HFFc6 (cell line): ENCODE data around the gene EBF3. TPM values are rescaled to one million over a fixed set of nuclear protein-coding genes. Genes with fewer than 3 reads are reported as not detected.

ENCODE experiments used
- DNase-seq: peaks from one replicate; pipeline ENCODE4 v3.0.0-alpha.2; 2018
- H3K27ac Mint-ChIP-seq: 2 replicates; pipeline ENCODE4 v1.8.0; 2020; ENCODE audit warnings: mild to moderate bottlenecking, mixed read lengths
- H3K27me3 Mint-ChIP-seq: 2 replicates; pipeline ENCODE4 v1.8.0; 2021; ENCODE audit warnings: mild to moderate bottlenecking, moderate library complexity, mixed read lengths; ENCODE audit not compliant: insufficient read depth
- H3K36me3 Mint-ChIP-seq: 2 replicates; pipeline ENCODE4 v1.8.0; 2021; ENCODE audit warnings: low read depth, mixed read lengths
- H3K4me1 Mint-ChIP-seq: 2 replicates; pipeline ENCODE4 v1.8.0; 2020; ENCODE audit warnings: low read depth, mixed read lengths
- H3K4me3 Mint-ChIP-seq: 2 replicates; pipeline ENCODE4 v1.8.0; 2020; ENCODE audit warnings: mild to moderate bottlenecking, moderate library complexity, mixed read lengths
- H3K9me3 Mint-ChIP-seq: 2 replicates; pipeline ENCODE4 v1.8.0; 2020; ENCODE audit warnings: mild to moderate bottlenecking, mixed read lengths
- CTCF ChIP-seq: fragments of 200-600 bp; sonication (generic); IDR thresholded peaks from 2 replicates; pipeline ENCODE4 v1.5.0; 2021; ENCODE audit warnings: antibody characterized with exemption, mild to moderate bottlenecking
- total RNA-seq, 6 experiments: library from RNA; stranded (reverse); fragmentation: NEBNext Ultra II Directional; extraction: Animal tissue kit (Norgen Biotek cat#: 25700); gene quantifications; 2 replicates in 1 of 6; 3 replicates in 5 of 6; pipeline ENCODE4 v1.2.3, GENCODE V29; 2021

EBF3 gene
- total RNA-seq, 6 experiments from 2014 or later = 0.14 to 0.39 (median 0.21) TPM; not detected in 2

GRCh38 chr10:129926066-129927055, 37.7 kb downstream of the EBF3 start:
- H3K4me1 Mint-ChIP-seq = no peaks in the 10 kb centered on the region
- no peak for TF ChIP-seq CTCF
- no peak overlapping the region for H3K27ac Mint-ChIP-seq
- H3K27me3 Mint-ChIP-seq = peaks cover 2% of the 10 kb centered on the region
- H3K9me3 Mint-ChIP-seq = peaks cover 7% of the 10 kb centered on the region; the same call in 1 of the 2 replicates
- no peak for DNase-seq
- H3K36me3 Mint-ChIP-seq = no peaks in the 10 kb centered on the region
- no peak overlapping the region for H3K4me3 Mint-ChIP-seq

GRCh38 chr10:129924375-129925085, 39.5 kb downstream of the EBF3 start:
- H3K4me1 Mint-ChIP-seq = no peaks in the 10 kb centered on the region
- H3K27me3 Mint-ChIP-seq = peaks cover 2% of the 10 kb centered on the region
- no peak for DNase-seq
- H3K9me3 Mint-ChIP-seq = peaks cover 15% of the 10 kb centered on the region
- no peaks in the 10 kb centered on the region for H3K36me3 Mint-ChIP-seq
- no peak for TF ChIP-seq CTCF
- no peak overlapping the region for H3K27ac Mint-ChIP-seq
- no peak overlapping the region for H3K4me3 Mint-ChIP-seq

- peaks cover 2% of the 10 kb centered on the region for H3K27me3 Mint-ChIP-seq
- no peak overlapping the region for H3K27ac Mint-ChIP-seq
Measured at GRCh38 chr10:129922598-129923123, 41.4 kb downstream of the EBF3 start.

GRCh38 chr10:129921801-129922597, 42.1 kb downstream of the EBF3 start:
- Mint-ChIP-seq H3K27ac (no peak overlapping the region), H3K4me1 (no peaks in the 10 kb centered on the region), H3K4me3 (no peak overlapping the region), H3K27me3 (peaks cover 2% of the 10 kb centered on the region), H3K36me3 (no peaks in the 10 kb centered on the region), H3K9me3 (peaks cover 15% of the 10 kb centered on the region)
- TF ChIP-seq CTCF = no peak
- DNase-seq = no peak

More at GRCh38 chr10:129922598-129923123, 41.4 kb downstream of the EBF3 start:
- no peaks in the 10 kb centered on the region for H3K36me3 Mint-ChIP-seq
- peaks cover 15% of the 10 kb centered on the region for H3K9me3 Mint-ChIP-seq
- no peak for TF ChIP-seq CTCF
- H3K4me1 Mint-ChIP-seq = no peaks in the 10 kb centered on the region
- DNase-seq = no peak
- H3K4me3 Mint-ChIP-seq = no peak overlapping the region
